Smooth muscle cell (in vitro differentiated cells): Measurements from ENCODE around the gene NQO1. TPM values are rescaled to one million over a fixed set of nuclear protein-coding genes. Genes with fewer than 3 reads are reported as not detected.

ENCODE experiments used
- DNase-seq: peaks from one replicate; lab custom pipeline; 2025; ENCODE audit not compliant: unreplicated experiment; lab: John Stamatoyannopoulos, UW
- H2AFZ ChIP-seq: fragments of 200-600 bp; sonication (generic); 2 replicates; pipeline ENCODE4 v1.6.0; 2016; ENCODE audit warnings: antibody characterized with exemption, low read depth, mild to moderate bottlenecking
- H3F3A ChIP-seq: fragments of 200-600 bp; sonication (generic); 2 replicates; pipeline ENCODE4 v1.6.0; 2017; ENCODE audit warnings: antibody characterized with exemption, low read depth
- H3K27ac ChIP-seq: fragments of 200-600 bp; sonication (generic); 2 replicates; pipeline ENCODE4 v1.5.1; 2016; ENCODE audit warnings: low read depth, mild to moderate bottlenecking
- H3K27me3 ChIP-seq: fragments of 200-600 bp; sonication (generic); 2 replicates; pipeline ENCODE4 v1.6.1; 2016; ENCODE audit warnings: low read depth, mild to moderate bottlenecking
- H3K36me3 ChIP-seq: fragments of 200-600 bp; sonication (generic); 2 replicates; pipeline ENCODE4 v1.5.1; 2016; ENCODE audit warnings: low read depth
- H3K4me1 ChIP-seq: fragments of 200-600 bp; sonication (generic); 2 replicates; pipeline ENCODE4 v1.5.1; 2016; ENCODE audit warnings: low read depth
- H3K4me2 ChIP-seq: fragments of 200-600 bp; sonication (generic); 2 replicates; pipeline ENCODE4 v1.6.0; 2016; ENCODE audit warnings: mild to moderate bottlenecking
- H3K4me3 ChIP-seq: fragments of 200-600 bp; sonication (generic); 2 replicates; pipeline ENCODE4 v1.5.1; 2016; ENCODE audit warnings: mild to moderate bottlenecking
- H3K79me2 ChIP-seq: fragments of 200-600 bp; sonication (generic); 2 replicates; pipeline ENCODE4 v1.6.0; 2016; ENCODE audit warnings: low read depth, mild to moderate bottlenecking
- H3K9ac ChIP-seq: fragments of 200-600 bp; sonication (generic); 2 replicates; pipeline ENCODE4 v1.6.0; 2016; ENCODE audit warnings: low read depth
- H3K9me3 ChIP-seq: fragments of 200-600 bp; sonication (generic); replicated peaks from 2 replicates; pipeline ENCODE4 v1.5.1; 2016; ENCODE audit warnings: low read depth
- H4K20me1 ChIP-seq: fragments of 200-600 bp; sonication (generic); 2 replicates; pipeline ENCODE4 v1.6.0; 2016; ENCODE audit warnings: low read depth
- WGBS: methylation state at CpG from one replicate; pipeline ENCODE4 v1.1.7; 2016; ENCODE audit warnings: low lambda C conversion rate; 5-methylcytosine and 5-hydroxymethylcytosine counted together
- polyA plus RNA-seq: library from polyadenylated mRNA; unstranded; fragments of >200 nt; fragmentation: Nextera tagmentation; extraction: Ambion mirVana; gene quantifications from 2 replicates; pipeline ENCODE4 v1.2.1, GENCODE V29; 2016
- total RNA-seq: library from RNA; depleted of rRNA; stranded (reverse); fragments of >200 nt; gene quantifications from 2 replicates; pipeline ENCODE4 v1.2.3, GENCODE V29; 2014
- TF ChIP-seq, protein P1 (sequence below): fragments of 200-600 bp; sonication (generic); IDR thresholded peaks from 2 replicates; pipeline ENCODE4 v1.5.1; 2017; ENCODE audit warnings: borderline replicate concordance, mild to moderate bottlenecking, antibody characterized with exemption; ENCODE audit not compliant: insufficient read depth, poor library complexity, severe bottlenecking

The NQO1 gene
- total and polyA plus RNA-seq, 2 experiments from 2014 or later, result 121 to 129 TPM

DNA sequence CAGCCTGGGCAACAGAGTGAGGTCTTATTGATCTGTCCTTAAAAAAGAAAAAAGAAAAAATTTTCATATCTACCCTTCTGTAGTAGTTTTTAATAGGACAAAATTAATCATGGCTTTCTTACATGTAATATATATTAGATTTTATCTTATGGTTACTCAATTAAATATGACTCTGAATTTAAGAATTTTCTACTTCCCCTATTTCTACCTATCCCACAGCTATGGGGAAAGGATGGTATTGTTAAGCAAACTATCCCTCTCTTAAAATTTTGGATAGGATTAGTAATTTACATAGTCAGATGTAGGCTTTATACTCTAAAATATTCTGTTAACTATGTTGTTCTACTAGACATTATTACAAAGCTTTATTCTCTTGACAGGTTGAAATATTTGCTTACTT lies 62.5 kb downstream of the NQO1 start:
- Histone ChIP-seq H3K79me2 (no peaks in the 10 kb centered on the region), H3K4me3 (no peak overlapping the region), H3K36me3 (peaks cover 16% of the 10 kb centered on the region), H3K9ac (no peak overlapping the region), H4K20me1 (no peaks in the 10 kb centered on the region), H3K27ac (no peak overlapping the region), H3K9me3 (no peaks in the 10 kb centered on the region), H3K4me1 (no peaks in the 10 kb centered on the region), H3K4me2 (no peak overlapping the region), H3K27me3 (no peaks in the 10 kb centered on the region), H2AFZ (no peak overlapping the region), H3F3A (no peaks in the 10 kb centered on the region)
- TF ChIP-seq, protein P1, sequence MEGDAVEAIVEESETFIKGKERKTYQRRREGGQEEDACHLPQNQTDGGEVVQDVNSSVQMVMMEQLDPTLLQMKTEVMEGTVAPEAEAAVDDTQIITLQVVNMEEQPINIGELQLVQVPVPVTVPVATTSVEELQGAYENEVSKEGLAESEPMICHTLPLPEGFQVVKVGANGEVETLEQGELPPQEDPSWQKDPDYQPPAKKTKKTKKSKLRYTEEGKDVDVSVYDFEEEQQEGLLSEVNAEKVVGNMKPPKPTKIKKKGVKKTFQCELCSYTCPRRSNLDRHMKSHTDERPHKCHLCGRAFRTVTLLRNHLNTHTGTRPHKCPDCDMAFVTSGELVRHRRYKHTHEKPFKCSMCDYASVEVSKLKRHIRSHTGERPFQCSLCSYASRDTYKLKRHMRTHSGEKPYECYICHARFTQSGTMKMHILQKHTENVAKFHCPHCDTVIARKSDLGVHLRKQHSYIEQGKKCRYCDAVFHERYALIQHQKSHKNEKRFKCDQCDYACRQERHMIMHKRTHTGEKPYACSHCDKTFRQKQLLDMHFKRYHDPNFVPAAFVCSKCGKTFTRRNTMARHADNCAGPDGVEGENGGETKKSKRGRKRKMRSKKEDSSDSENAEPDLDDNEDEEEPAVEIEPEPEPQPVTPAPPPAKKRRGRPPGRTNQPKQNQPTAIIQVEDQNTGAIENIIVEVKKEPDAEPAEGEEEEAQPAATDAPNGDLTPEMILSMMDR, result no peak
- no peak for DNase-seq

DNA sequence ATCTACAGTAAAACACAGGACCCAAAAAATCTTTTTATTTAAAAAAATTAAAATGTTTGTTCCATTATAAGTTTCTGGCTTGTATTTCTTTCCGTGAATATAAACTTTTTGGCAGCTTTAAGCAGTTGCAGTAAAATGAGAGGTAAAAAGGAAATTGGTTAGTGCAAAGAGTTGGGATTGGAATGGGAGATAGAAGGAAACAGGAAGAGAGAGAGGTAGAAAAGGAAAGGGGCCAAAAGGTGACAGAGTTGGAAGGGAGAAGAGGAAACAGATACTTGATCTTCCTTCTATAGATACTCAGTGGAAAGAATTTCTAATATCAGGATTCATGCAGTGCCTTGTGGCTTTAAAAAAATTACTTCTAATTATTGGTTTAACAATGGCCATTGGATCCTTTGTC lies 63.5 kb downstream of the NQO1 start:
- Histone ChIP-seq H3K27me3 (no peaks in the 10 kb centered on the region), H3K9ac (no peak overlapping the region), H3K36me3 (peaks cover 12% of the 10 kb centered on the region), H3K9me3 (no peaks in the 10 kb centered on the region), H3K4me3 (no peak overlapping the region), H3K79me2 (no peaks in the 10 kb centered on the region), H3K4me1 (no peaks in the 10 kb centered on the region), H4K20me1 (no peaks in the 10 kb centered on the region), H3F3A (no peaks in the 10 kb centered on the region), H3K27ac (no peak overlapping the region), H2AFZ (no peak overlapping the region), H3K4me2 (no peak overlapping the region)
- 100% methylated on average over 1 of the region's 1 CpG for WGBS
- TF ChIP-seq, protein P1, result no peak
- DNase-seq, result no peak

DNA sequence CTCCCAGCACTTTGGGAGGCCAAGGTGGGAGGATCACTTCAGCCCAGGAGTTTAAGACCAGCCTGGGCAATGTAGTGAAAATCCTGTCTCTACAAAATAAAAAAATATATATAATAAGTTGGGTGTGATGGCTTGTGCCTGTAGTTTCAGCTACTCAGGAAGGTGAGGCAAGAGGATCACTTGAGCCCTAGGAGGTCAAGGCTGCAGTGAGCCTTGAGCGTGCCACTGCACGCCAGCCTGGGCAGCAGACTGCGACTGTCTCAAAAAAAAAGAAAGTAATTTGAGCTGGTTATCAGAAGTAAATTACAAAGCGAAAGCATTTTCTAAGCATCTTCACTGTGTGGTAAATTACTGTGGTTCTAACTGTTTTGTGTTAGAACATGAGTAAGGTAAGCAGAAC lies 66.2 kb downstream of the NQO1 start:
- H3K27ac ChIP-seq, result no peak overlapping the region
- H4K20me1 ChIP-seq, result no peaks in the 10 kb centered on the region
- no peak overlapping the region for H2AFZ ChIP-seq
- DNase-seq, result no peak
- H3F3A ChIP-seq, result no peaks in the 10 kb centered on the region
- H3K9ac ChIP-seq, result no peak overlapping the region
- H3K36me3 ChIP-seq, result peaks cover 16% of the 10 kb centered on the region
- H3K9me3 ChIP-seq, result no peaks in the 10 kb centered on the region
- no peak overlapping the region for H3K4me2 ChIP-seq
- H3K27me3 ChIP-seq, result no peaks in the 10 kb centered on the region
- H3K79me2 ChIP-seq, result peaks cover 5% of the 10 kb centered on the region
- TF ChIP-seq, protein P1, result no peak
- H3K4me1 ChIP-seq, result no peaks in the 10 kb centered on the region
- WGBS, result 93% methylated on average over 4 of the region's 4 CpGs
- no peak overlapping the region for H3K4me3 ChIP-seq

Other genes starting within 250 kb of the NQO1 start
- gene NFAT5, start 160.6 kb downstream of the NQO1 start, total RNA-seq, result 33.5 and 44.3 TPM in 2 replicates
- 4.2 and 10.0 TPM in 2 replicates for gene NFAT5, start 160.6 kb downstream of the NQO1 start, polyA plus RNA-seq
- gene NOB1, start 28.4 kb upstream of the NQO1 start, total RNA-seq, result 12.7 and 24.2 TPM in 2 replicates
- 20.6 and 22.7 TPM in 2 replicates for gene NOB1, start 28.4 kb upstream of the NQO1 start, polyA plus RNA-seq
- 7.8 and 17.1 TPM in 2 replicates for gene WWP2, start 35.8 kb upstream of the NQO1 start, total RNA-seq
- 9.0 and 12.9 TPM in 2 replicates for gene WWP2, start 35.8 kb upstream of the NQO1 start, polyA plus RNA-seq
- gene CLEC18A, start 224.8 kb upstream of the NQO1 start, total RNA-seq, result 0.45 and 2.1 TPM in 2 replicates
- gene CLEC18A, start 224.8 kb upstream of the NQO1 start, polyA plus RNA-seq, result 0.76 and 1.6 TPM in 2 replicates